NOMO-1 treated with dmso at 0.1 percent for 144 hours (cell line): ENCODE data around the gene FAM241A.
A peak's percentile ranks its signal among the peaks of the same experiment; 100 is the strongest.
"Not testable (repeated sequence)": the region's sequence is repeated elsewhere in the genome, so short reads cannot be mapped to it uniquely, and the experiment has no call there.

Experiments
- DNase-seq: peaks from one replicate; lab custom pipeline; 2025; ENCODE audit not compliant: unreplicated experiment; lab: John Stamatoyannopoulos, UW

FAM241A gene

DNA sequence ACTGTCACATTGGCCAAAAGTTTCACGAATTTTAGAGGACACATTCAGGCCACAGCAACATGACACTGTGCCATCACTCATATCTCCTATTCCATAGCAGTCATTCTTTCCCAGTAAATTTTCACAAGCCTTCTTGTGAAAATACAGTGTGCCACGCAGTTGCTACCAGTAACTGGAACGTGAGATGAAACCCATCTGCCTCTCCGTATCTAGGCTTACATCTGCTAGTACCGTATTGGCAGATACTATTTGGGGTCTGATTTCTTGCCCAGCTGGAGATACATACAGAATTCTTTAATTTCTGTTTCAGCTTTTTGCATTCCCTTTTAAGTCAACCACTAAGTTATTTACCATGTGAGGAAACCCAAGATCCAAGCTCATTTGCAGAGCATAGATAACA is 8.7 kb upstream of the FAM241A start:
- no peak for DNase-seq

DNA sequence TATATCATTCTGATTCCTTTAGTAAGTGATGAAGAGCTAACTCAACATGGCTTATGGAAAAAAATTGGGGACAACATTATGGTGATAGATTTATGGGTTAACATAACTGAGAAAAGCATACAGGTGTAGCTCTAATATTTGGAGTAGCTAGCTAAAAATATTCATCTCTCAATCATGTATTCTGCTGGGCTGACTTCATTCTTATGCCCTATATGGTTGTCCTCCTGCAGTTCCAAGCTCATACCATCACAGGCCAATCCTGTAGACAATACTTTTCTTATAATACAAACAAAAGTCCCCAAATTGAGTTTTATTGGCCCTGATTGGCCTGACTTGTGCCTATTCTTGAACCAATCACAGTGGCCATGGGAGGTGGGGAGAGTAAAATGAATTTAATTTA is 6.7 kb upstream of the FAM241A start:
- DNase-seq: no peak

DNA sequence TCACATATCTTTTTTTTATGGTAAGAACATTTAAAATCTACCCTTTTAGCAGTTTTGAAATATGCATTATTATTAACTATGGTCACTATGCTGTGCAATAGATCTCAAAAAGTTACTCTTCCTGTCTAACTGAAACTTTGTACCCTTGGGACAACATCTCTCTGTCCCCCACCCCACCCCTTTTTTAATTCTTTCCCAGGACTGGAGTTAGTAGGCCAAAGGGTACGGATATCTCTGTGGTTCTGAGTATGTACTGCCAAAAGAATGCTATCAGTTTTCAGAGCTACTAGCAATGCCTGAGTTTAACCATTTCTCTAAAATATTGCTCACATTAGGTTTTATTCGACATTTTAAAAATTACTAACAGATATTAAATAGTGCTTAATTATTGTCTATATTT is 4.7 kb upstream of the FAM241A start:
- no peak for DNase-seq

- no peak for DNase-seq
Observed at GRCh38 chr4:112141366-112142138, 3.7 kb upstream of the FAM241A start.

DNA sequence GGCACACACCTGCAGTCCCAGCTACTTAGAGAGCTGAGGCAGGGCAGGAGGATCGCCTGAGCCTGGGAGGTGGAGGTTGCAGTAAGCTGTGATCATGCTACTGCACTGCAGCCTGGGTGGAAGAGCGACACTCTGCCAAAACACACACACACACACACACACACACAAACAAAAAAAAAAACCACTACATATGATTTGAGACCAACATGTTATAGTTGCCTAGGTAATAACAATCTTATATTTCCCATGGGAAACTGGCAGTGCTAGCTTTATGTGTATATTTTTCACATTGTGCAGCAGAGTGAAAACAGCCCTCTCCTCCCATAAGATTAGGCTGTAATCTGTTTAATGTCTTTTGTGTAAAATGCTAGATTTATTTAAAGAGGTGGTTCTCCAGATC is 3.1 kb upstream of the FAM241A start:
- no peak for DNase-seq

DNA sequence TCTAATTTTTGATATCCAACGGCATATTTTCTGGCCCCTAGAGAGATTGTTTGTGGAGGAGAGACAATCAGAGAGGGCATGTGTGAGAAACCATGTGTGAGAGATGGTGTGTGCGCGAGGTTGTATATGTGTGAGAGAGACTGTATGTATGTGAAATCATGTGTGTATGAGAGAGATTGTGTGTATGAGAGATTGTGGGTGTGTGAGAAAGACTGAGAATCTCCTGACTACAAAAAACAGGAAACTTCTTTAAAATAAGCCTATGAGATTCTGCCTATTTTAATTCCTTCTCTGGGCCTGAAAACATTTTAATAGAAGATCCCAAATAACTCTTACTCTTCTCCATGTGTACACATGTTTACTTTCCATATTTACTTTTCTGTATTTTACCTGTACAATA is 1.5 kb upstream of the FAM241A start:
- DNase-seq: no peak

GRCh38 chr4:112144546-112145325 is 518 bp upstream of the FAM241A start:
- no peak for DNase-seq

DNA sequence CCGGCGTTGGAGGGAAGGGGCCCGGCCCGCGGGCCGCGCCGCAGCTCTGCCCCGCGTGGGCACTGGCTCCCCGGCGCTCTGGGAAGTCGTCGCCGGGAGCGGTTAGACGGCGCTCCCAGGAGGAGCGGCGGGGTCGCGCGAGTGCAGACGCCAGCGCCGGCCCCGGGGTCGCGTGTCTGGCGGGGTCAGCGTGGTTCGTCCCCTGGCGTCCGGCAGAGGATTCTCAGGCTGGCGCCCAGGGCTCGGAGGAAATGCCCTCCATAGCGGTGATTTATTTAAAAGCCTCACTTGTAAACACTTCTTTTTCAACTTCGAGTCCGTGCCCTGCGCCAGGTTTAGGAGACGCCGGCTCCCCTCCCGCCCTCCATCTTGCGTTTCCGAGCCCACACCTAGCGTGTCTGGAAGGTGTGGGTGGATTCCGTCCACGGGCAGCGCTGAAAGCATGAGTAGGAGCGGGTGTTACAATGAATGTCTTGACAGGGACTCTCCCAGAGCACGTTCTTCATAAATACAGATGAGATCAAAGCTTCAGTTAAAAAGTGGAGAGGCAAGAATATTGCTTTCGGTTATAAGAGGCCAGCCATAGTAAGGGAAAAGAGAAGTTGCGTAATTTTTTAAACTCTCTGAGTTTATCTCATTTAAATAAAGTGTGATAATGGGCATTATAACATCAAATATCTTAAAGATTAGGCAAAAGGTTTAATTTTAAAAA is 692 bp downstream of the FAM241A start:
- DNase-seq: peak; percentile 36

DNA sequence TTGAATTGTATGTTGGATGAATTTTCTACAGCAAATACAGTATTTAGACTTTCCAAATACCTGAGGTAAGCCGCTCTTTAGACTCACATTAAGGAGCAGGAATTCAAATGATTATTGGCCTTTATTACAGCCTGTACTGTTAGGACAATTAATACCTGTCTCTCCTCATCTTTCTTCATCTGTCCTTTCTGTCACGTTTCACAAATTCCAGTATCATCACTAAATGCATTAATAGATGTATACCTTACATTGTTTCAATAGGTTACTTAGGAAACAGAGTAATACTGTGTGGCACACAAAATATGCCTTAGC is 1.2 kb downstream of the FAM241A start:
- DNase-seq: no peak

- no peak for DNase-seq
Observed at GRCh38 chr4:112147697-112148096, 2.4 kb downstream of the FAM241A start.

DNA sequence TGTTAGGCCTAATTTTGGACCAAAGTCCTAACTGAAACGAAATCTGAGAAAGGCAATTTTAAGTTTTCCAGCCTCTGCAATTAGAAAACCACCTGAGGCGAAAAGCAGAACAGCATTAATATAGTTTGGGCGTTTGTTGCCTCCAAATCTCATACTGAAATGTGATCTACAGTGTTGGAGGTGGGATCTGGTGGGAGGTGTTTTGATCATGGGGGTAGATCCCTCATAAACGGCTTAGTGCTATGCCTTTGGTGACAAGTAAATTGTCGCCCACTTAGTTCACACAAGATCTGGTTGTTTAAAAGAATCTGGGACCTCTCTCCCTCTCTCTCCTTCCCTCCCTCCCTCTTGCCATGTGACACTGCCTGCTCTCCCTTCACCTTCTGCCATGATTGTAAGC is 5.7 kb downstream of the FAM241A start:
- DNase-seq: no peak

GRCh38 chr4:112152521-112152920 is 7.3 kb downstream of the FAM241A start:
- no peak for DNase-seq

DNA sequence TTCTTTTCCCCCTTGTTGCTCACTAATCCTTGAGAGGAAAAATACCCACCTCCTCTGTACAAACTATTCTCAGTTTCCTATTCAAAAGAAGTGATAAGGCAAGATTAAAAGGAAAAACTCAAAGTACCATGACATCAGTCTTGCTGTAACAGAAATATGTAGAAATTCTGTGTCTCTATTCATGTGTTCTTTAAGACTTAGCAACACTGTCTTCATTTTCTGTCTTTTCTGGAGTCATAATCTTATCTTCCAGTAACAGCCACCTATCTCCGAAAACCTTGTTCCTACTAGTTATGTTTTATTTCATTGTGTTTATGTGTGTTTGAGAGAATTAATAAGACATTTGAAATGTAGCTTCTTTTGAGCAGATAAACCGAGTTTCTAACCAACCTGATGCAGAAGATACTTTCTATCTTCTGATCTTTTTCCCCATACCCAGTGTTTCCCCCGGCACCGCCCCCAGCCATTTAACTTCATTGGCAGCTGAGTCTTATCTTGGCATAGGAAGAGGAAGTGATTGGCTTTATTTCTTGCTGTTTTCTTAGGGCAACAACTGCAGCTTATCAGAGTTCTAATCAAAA is 8.0 kb downstream of the FAM241A start:
- DNase-seq: no peak

DNA sequence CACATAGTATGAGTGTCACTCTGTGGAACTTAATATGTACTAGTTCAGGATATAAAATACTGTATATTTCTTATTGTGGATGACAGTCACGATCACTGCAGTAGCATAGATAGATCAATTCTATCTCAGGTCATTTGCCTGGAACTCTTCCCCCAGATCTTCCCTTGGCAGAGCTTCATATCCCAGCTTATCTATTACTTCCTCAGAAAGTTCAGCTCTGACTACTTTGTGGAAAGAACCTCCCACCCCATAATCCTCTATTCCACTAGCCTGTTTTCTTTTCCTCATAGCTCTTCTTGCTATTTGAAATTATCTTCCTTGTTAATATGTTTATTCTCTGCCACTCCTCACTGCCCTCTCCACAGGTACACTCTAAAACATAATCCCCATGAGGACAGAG is 10.9 kb downstream of the FAM241A start:
- DNase-seq: no peak

GRCh38 chr4:112156553-112156952 is 11.3 kb downstream of the FAM241A start:
- no peak for DNase-seq

DNA sequence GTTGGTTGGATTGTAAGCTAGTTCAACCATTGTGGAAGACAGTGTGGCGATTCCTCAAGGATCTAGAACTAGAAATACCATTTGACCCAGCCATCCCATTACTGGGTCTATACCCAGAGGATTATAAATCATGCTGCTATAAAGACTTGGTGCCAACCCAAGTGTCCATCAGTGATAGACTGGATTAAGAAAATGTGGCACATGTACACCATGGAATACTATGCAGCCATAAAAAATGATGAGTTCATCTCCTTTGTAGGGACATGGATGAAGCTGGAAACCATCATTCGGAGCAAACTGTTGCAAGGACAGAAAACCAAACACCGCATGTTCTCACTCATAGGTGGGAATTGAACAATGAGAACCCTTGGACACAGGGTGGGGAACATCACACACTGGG is 18.5 kb downstream of the FAM241A start:
- not testable (repeated sequence) for DNase-seq

DNA sequence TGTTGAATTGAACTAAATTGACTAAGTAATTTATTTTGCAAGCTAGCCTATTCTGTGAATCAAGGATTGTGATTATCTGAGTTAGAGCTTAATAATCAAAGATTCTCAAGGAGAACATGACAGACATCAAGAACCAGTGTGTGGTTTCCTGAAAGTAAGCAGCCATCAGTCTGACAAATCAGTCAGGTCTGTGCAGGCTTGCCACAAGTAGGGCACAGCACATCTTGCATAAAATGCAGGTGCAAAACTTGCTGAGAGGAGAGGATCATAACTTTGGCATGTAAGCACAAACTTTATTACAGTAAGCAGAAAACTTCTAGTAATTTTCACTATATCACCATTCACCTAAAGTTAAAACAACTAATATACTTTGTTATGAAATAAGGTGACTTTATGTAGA is 22.5 kb downstream of the FAM241A start:
- no peak for DNase-seq

GRCh38 chr4:112168719-112169500 is 23.7 kb downstream of the FAM241A start:
- no peak for DNase-seq

- DNase-seq: no peak
Observed at GRCh38 chr4:112170451-112170993, 25.3 kb downstream of the FAM241A start.

DNA sequence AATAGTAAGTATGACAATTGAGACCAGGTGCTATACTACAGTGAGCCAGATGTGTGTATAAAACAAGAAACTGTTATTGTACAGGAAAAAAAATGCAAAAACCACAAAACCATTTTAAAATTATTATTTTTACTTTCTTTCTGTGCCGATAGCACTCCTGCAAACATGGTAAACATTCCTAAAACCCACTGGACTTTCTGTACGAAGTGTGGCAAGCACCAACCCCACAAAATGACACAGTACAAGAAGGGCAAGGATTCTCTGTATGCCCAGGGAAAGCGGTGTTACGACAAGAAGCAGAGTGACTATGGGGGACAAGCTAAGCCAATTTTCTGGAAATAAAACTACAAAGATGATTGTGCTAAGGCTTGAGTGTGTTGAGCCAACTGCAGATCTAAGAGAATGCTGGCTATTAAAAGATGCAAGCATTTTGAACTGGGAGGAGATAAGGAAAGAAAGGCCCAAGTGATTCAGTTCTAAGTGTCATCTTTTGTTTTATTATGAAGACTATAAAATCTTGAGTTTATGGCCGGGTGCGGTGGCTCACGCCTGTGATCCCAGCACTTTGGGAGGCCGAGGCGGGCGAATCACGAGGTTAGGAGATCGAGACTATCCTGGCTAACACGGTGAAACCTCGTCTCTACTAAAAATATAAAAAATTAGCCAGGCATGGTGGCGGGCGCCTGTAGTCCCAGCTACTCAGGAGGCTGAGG is 26.0 kb downstream of the FAM241A start:
- not testable (repeated sequence) for DNase-seq
